C1 segment of cervical spinal cord (tissue), 14 donors: ENCODE results near the gene SREK1.
"Not testable (repeated sequence)": the region's sequence is repeated elsewhere in the genome, so short reads cannot be mapped to it uniquely, and the experiment has no call there.

Source experiments
- DNase-seq, 14 donors: peaks; one replicate each; lab custom pipeline; 2025; lab: John Stamatoyannopoulos, UW

The SREK1 gene

DNA sequence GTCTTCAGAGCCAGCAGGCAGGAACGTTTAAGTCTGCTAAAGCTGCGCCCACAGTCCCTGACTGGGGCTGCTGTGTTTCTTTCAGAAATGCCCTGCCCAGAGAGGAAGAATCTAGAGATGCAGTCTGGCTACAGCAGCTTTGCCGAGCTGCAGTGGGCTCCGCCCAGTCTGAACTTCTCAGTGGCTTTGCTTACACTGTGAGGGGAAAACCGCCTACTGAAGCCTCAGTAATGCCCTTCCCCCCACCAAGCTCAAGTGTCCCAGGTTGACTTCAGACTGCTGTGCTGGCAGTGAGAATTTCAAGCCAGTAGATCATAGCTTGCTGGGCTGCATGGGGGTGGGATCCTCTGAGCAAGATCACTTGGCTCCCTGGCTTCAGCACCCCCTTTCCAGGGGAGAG lies 78.4 kb downstream of the SREK1 start:
- DNase-seq: no peak

DNA sequence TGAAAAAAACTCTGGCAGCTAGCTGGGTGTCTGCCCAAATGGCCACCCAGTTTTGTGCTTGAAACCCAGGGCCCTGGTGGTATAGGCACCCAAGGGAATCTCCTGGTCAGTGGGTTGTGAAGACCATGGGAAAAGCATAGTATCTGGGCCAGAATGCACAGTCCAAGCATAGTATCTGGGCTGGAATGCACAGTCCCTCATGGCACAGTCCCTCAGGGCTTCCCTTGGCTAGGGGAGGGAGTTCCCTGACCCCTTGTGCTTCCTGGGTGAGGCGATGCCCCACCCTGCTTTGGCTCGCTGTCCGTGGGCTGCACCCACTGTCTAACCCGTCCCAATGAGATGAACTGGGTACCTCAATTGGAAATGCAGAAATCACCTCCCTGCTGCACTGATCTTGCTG lies 78.8 kb downstream of the SREK1 start:
- DNase-seq: not testable (repeated sequence)

DNA sequence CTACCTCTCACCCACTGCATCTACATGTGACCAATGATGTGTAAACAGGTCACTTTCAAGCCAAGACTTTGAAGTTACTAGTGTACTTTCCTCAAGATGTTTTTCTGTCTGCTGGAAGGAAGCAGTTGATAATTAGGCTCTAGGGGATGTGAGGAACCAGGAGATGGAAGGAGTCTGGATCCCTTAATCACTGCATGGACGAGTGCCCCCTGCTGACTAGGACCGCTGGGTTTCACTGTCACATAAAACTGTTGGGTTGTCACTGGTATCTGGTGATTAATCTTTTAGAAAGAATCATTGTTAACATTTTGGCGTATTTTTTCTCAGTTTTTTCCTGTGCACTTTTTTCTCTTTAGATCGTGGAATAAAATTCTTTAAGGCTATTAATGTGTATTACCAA lies 79.5 kb downstream of the SREK1 start:
- DNase-seq: peak in 3 of 14 donors; percentile 5 to 10 (median 8)

DNA sequence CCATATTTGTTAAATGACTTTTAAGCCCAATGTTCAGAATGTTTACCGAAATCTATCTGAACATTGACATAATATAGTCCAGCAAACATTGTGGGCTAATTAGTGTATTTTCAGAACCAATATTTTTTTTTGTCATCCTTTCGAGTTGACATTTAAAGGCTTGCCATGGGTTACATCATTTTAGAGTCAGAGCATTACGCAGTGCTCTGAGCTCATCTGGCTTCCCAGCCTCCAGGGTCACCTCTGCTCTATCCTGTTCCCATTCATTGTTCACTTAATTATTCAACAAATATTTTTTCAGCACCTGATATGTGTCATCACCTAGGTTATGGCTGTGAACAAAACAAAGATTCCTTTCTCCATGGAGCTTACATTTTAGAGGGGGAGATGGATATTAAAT lies 80.2 kb downstream of the SREK1 start:
- DNase-seq: no peak

DNA sequence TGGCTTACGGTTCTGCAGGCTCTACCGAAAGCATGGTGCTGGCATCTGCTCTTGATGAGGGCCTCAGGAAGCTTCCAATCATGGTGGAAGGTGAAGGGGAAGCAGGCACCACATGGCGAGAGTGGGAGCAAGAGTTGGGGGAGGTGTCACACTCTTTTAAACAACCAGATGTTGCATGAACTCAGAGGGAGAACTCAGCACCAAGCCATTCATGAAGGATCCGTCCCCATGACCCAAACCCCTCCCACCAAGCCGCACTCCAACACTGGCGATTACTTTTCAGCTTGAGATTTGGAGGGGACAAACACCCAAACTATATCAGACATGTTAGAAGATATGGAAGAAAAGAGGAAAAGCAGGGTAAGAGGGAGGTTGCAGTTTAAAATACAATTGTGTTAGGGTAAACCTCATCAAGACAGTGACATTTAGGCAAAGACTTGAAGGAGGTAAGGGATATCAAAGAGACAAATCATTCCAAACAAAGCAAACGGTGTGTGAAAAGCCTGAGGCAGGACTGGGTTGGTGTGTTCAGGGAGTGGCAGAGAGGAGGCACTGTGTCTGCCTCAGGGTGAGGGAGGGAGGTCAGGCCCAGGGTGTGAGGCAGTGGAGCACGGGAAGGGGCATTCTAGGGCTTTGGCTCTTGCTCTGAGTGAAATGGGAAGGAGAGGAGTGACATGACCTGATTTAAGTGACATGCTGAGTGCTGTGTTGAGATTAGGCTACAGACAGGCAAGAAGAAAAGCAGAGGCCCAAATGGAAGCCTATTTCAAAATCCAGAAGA lies 80.9 kb downstream of the SREK1 start:
- no peak for DNase-seq

DNA sequence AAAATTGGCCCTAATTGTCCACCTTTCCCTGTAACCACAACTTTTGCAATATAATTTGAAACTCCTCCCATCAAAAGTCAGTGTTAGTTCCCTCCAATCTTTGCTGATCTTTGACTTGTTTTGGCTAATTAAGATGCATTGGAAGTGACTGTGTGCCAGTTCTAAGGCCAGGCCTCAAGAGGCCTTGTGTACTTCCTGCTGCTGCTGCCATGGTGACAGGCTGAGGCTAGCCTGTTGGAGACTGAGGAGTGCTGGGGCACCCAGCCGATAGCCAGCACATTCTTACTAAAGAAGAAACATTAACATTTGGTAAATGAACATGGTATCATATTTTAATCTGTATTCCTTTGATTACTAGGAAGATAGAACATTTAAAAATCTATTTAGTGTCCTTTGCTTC lies 86.5 kb downstream of the SREK1 start:
- no peak for DNase-seq

DNA sequence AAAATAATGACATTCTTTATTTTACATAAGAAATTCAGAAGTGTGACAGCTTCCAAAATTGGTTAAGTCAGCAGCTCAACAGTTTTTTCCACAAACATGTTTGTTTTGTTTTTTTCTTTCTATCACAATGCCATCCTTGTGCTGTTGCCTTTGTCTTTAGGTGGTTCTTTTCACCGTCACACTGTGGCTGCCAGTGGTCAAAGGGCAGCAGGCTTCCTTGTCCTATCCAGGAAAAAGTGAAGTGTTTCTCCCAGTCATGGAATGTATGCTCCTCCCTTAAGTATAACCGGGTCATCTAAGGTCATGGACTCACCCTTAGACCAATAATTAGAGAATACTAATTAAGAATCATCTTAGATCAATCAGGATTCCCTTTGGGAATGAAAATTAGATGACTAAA lies 87.4 kb downstream of the SREK1 start:
- no peak for DNase-seq

DNA sequence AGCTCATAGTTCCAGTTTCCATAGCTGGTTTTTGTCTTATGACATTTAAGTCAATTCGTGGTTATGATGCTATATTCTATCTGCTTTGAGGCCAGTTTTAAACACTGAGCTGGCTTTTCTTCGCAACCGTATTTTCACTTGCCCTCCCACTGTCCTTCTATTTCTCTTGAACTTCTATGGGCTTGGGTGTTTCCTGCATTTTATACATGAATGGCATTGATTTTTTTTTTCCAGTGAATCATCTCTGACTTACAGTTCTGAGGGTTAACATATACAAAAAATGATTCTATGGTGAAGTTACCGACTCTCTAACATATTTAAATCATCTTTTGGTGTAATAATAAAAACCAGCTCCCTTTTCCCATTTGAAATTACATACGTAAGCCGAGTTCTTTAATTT lies 88.2 kb downstream of the SREK1 start:
- no peak for DNase-seq

DNA sequence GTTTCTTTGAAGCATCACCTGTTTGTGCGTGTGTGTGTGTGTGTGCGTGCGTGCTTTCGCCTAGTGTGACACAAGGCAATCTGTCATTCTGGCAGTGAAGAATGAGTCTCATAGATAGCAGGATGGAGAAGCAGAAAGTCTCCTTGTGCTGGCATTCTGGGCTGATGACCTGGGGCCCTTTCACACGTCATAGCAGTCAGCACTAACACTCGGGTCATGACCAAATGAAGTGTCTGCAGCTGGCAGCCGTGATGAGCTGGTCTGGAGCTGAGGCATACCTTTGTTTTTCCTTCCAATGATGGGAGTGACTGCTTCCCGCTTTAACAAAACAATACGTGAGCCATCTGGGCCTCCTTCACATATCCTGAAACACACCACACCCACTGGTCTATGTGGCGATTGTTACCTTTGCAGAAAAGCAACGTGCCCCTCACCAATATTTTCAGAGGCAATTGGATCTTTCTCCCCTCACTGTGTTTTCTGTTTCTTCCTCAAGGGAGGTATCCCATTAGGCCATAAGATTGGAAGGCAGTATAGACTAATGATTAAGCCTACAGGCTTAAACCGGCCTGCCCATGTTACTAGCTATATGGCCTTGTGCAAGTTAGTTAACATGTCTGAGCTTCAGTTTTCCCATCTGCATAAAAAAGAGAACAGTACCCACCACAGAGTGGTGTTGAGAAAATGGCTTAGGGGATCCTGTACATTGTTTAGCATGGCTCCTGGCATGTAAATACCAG lies 88.8 kb downstream of the SREK1 start:
- DNase-seq: no peak
